A549 (cell line): ENCODE measurements around the gene C2orf42. TPM values are rescaled to one million over a fixed set of nuclear protein-coding genes. Genes with fewer than 3 reads are reported as not detected.
"Not testable (repeated sequence)": the region's sequence is repeated elsewhere in the genome, so short reads cannot be mapped to it uniquely, and the experiment has no call there.

Experiments used
- ATAC-seq, 2 experiments: fragments of 200-7000 bp in 1 of 2; fragments of >200 bp in 1 of 2; cut with Nextera tagmentation in 1 of 2; cut with Tn5 transposase in 1 of 2; 3 replicates each; pipeline versions ENCODE4 v1.8.0 to v1.9.1; 2018 to 2020; ENCODE audit warnings: mild to moderate bottlenecking in 1 of 2, moderate library complexity in 1 of 2
- CTCF ChIA-PET: fragments of 300-600 bp; sonication (Branson Sonifier 250); formaldehyde crosslinking; extraction: SDS; loops from one replicate; lab custom pipeline; 2021; ENCODE audit warnings: antibody characterized with exemption, inconsistent platforms; lab: Yijun Ruan, JAX
- POLR2A ChIA-PET: fragments of 350-600 bp; formaldehyde crosslinking; extraction: SDS; loops from one replicate; lab custom pipeline; 2021; ENCODE audit warnings: antibody characterized with exemption, inconsistent platforms; lab: Yijun Ruan, JAX
- DNase-seq, 2 experiments: peaks; one replicate each; pipeline versions ENCODE4 v3.0.0 to v3.0.0-alpha.2; 2011 to 2016; ENCODE audit warnings: low read depth in 1 of 2, low spot score in 1 of 2
- FAIRE-seq: peaks from 2 replicates; lab custom pipeline; 2011; peaks lifted over from hg19 to GRCh38; lab: Jason Lieb, UNC
- H3K27ac ChIP-seq, 2 experiments: fragments of >200 bp; sonication (Bioruptor Twin); formaldehyde crosslinking; 3 replicates each; pipeline ENCODE4 v1.5.1; 2016 to 2017
- H3K4me1 ChIP-seq: fragments of >200 bp; sonication (Bioruptor Twin); formaldehyde crosslinking; 3 replicates; pipeline ENCODE4 v1.6.1; 2016
- H3K4me2 ChIP-seq: fragments of >200 bp; sonication (Bioruptor Twin); formaldehyde crosslinking; 3 replicates; pipeline ENCODE4 v1.6.1; 2016
- H3K4me3 ChIP-seq: fragments of >200 bp; sonication (Bioruptor Twin); formaldehyde crosslinking; 3 replicates; pipeline ENCODE4 v1.5.1; 2016
- H3K9me3 ChIP-seq: fragments of >200 bp; sonication (Bioruptor Twin); formaldehyde crosslinking; 3 replicates; pipeline ENCODE4 v1.6.1; 2016
- CEBPB ChIP-seq, 2 experiments: fragments of >200 bp in 1 of 2; sonication (Bioruptor Twin) in 1 of 2; formaldehyde crosslinking in 1 of 2; IDR thresholded peaks; 2 replicates each; pipeline ENCODE4 v1.6.1; 2012 to 2016
- CHD2 ChIP-seq: fragments of 150-350 bp; IDR thresholded peaks from 2 replicates; pipeline ENCODE4 v1.6.1; 2014; ENCODE audit warnings: low read length; ENCODE audit not compliant: partially characterized antibody
- E2F6 ChIP-seq: IDR thresholded peaks from 2 replicates; pipeline ENCODE4 v1.6.1; 2012; ENCODE audit warnings: low read depth, borderline replicate concordance
- EHMT2 ChIP-seq: fragments of 200-600 bp; sonication (generic); IDR thresholded peaks from 2 replicates; pipeline ENCODE4 v1.6.1; 2016; ENCODE audit warnings: antibody characterized with exemption, low read depth, mild to moderate bottlenecking, moderate library complexity
- FOSL2 ChIP-seq, 2 experiments: fragments of 450-650 bp in 1 of 2; fragments of >200 bp in 1 of 2; sonication (Bioruptor Twin) in 1 of 2; formaldehyde crosslinking; IDR thresholded peaks; 2 replicates each; pipeline versions ENCODE4 v1.5.0 to v1.6.1; 2016 to 2020; ENCODE audit warnings: mild to moderate bottlenecking in 1 of 2, moderate library complexity in 1 of 2
- HOXB5 ChIP-seq: fragments of 250-450 bp; sonication (Bioruptor Pico); IDR thresholded peaks from 2 replicates; pipeline ENCODE4 v1.5.0; 2020; ENCODE audit warnings: mild to moderate bottlenecking, moderate library complexity
- MAFK ChIP-seq: fragments of 450-650 bp; IDR thresholded peaks from 2 replicates; pipeline ENCODE4 v1.6.1; 2014; ENCODE audit not compliant: partially characterized antibody
- NR3C1 ChIP-seq: fragments of >200 bp; sonication (Bioruptor Twin); formaldehyde crosslinking; IDR thresholded peaks from 3 replicates; pipeline ENCODE4 v1.6.1; 2017
- PHF8 ChIP-seq: fragments of 200-600 bp; sonication (generic); IDR thresholded peaks from 2 replicates; pipeline ENCODE4 v1.6.1; 2016; ENCODE audit warnings: low read depth, mild to moderate bottlenecking, antibody characterized with exemption, moderate library complexity, borderline replicate concordance
- POLR2A ChIP-seq: IDR thresholded peaks from 2 replicates; pipeline ENCODE4 v1.6.1; 2012; ENCODE audit warnings: mild to moderate bottlenecking, low read length
- RAD21 ChIP-seq, 2 experiments: fragments of >200 bp in 1 of 2; sonication (Bioruptor Twin) in 1 of 2; formaldehyde crosslinking in 1 of 2; IDR thresholded peaks in 1 of 2; conservative IDR thresholded peaks in 1 of 2; 2 replicates in 1 of 2; 3 replicates in 1 of 2; pipeline ENCODE4 v1.6.1; 2012 to 2018; ENCODE audit warnings: inconsistent platforms in 1 of 2
- RARB ChIP-seq: fragments of 250-450 bp; sonication (Bioruptor Pico); IDR thresholded peaks from 2 replicates; pipeline ENCODE4 v1.8.0; 2021; ENCODE audit warnings: mild to moderate bottlenecking, moderate library complexity
- RCOR1 ChIP-seq: fragments of 150-350 bp; IDR thresholded peaks from 2 replicates; pipeline ENCODE4 v1.6.1; 2014; ENCODE audit warnings: antibody characterized with exemption, low read length, low read depth
- SMC3 ChIP-seq: fragments of >200 bp; sonication (Bioruptor Twin); formaldehyde crosslinking; IDR thresholded peaks from 3 replicates; pipeline ENCODE4 v1.6.1; 2018; ENCODE audit warnings: inconsistent platforms
- SREBF2 ChIP-seq: fragments of 450-650 bp; IDR thresholded peaks from 2 replicates; pipeline ENCODE4 v1.6.1; 2014; ENCODE audit warnings: mild to moderate bottlenecking, moderate library complexity
- WGBS: methylation state at CpG from one replicate; pipeline ENCODE4 v1.1.6; 2017; ENCODE audit errors: missing lambda C conversion rate; 5-methylcytosine and 5-hydroxymethylcytosine counted together
- polyA plus RNA-seq, 4 experiments: library from polyadenylated mRNA; depleted of rRNA in 3 of 4; stranded (reverse); fragments of >200 nt; fragmentation: RNase III in 1 of 4; extraction: RNeasy Plus Mini Kit Qiagen cat#74134 plus additional on column Dnase treatment in 1 of 4; gene quantifications; 2 replicates in 3 of 4; 3 replicates in 1 of 4; pipeline ENCODE4 v1.2.3, GENCODE V29; 2011 to 2017

Gene C2orf42
- polyA plus RNA-seq, 2 of the 4 experiments (the other 2 are of a cell fraction), result 9.5 to 10.4 TPM

DNA sequence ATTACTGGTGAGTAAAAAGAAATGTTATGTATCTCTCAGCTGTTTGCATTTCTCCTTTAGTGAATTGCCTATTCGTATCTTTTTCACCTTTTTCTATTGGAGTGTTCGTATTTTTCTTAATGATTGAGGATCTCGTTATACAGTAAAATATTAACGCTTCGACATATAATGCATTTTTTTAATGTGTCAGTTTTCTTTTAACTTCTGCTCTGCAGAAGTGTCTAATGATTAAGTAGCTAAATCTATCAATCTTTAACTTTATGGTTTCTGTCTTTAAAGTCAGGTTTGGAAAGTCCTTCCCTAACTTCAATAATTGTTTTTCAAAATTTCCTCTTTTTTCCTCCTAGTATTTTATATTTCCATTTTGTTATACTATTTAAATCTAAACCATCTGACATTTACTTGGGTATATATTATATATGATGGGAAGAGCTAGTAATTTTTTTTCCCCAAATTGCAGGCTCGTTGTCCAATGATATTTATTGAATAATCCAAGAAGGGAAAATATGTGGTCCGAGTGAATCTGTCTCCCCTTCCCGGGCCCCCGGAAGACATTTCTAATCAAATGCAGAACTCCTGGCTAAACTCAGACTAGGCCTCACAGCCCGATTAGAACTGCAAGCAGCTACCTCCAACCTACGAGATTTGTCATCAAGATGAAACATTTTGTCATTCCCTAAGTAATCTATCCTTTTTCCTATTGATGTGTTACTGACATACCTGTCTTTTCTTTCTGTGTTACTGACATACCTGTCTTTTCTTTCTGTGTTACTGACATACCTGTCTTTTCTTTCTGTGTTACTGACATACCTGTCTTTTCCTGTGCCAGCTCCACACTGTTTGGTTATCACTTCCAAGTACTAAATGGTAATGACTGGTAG, 86.3 kb downstream of the C2orf42 start (continued):
- TF ChIP-seq CHD2, result no peak
- TF ChIP-seq NR3C1, result no peak
- TF ChIP-seq POLR2A, result no peak
- no peak for TF ChIP-seq SREBF2
- no peak for TF ChIP-seq HOXB5 (CRISPR knock-in tag)
- TF ChIP-seq MAFK, result no peak
- TF ChIP-seq E2F6, result no peak
- no peak for TF ChIP-seq RAD21 (conservative IDR thresholded peaks at IDR 0.05 in 1 of 2, IDR thresholded peaks at IDR 0.05 in 1 of 2)
- no peak for TF ChIP-seq CEBPB (IDR thresholded peaks at IDR 0.05)
- no peak for TF ChIP-seq SMC3

- Histone ChIP-seq H3K4me2 (peak overlapping the region; percentile 43), H3K4me1 (peaks cover 26% of the 10 kb centered on the region), H3K4me3 (no peak overlapping the region), H3K9me3 (no peaks in the 10 kb centered on the region), H3K27ac (peak overlapping the region; percentile 3 to 29; a peak in 2 of 6 replicates)
- ChIA-PET POLR2A (interaction anchor here (0.5 to 1.9 kb wide), 5 partner anchors 12 to 88 kb away, joined by 3 to 13 read pairs (median 3); partner anchors contain the start of gene C2orf42), CTCF (interaction anchor here (0.6 to 1.2 kb wide), 2 partner anchors 25 to 104 kb away, joined by 3 read pairs; no protein-coding TSS in a partner anchor)
- WGBS, result 94% methylated on average over 5 of the region's 5 CpGs
- no peak for DNase-seq
- TF ChIP-seq EHMT2 (no peak), RAD21 (conservative IDR thresholded peaks at IDR 0.05 in 1 of 2, IDR thresholded peaks at IDR 0.05 in 1 of 2) (no peak), RARB (no peak)
- FAIRE-seq, result no peak
- ATAC-seq, result no peak
Measured at GRCh38 chr2:70103531-70104061, 87.2 kb downstream of the C2orf42 start.

DNA sequence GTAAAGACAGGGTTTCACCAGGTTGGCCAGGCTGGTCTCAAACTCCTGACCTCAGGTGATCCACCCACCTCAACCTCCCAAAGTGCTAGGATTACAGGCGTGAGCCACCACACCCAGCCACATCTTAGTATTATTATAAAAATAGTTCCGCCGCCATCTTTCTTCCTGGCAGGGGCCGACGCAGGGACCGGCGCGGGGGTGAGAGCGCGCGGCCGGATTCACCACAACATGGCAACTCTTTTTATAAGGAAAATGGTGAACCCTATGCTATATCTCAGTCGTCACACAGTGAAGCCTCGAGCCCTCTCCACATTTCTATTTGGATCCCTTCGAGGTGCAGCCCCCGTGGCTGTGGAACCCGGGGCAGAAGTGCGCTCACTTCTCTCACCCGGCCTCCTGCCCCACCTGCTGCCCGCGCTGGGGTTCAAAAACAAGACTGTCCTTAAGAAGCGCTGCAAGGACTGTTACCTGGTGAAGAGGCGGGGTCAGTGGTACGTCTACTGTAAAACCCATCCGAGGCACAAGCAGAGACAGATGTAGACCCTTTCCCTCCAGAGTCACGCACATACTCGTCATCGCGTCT, 88.4 kb downstream of the C2orf42 start:
- not testable (repeated sequence) for H3K4me2 ChIP-seq, H3K4me3 ChIP-seq, H3K27ac ChIP-seq, H3K9me3 ChIP-seq, FAIRE-seq, ATAC-seq, DNase-seq
- WGBS, result 95% methylated on average over 29 of the region's 29 CpGs
- CTCF ChIA-PET, result interaction anchor here (1.9 kb wide), 1 partner anchor 13 kb away, joined by 6 read pairs; no protein-coding TSS in a partner anchor
- H3K4me1 ChIP-seq, result peaks cover 22% of the 10 kb centered on the region
- POLR2A ChIA-PET, result interaction anchor here (0.7 kb wide), 1 partner anchor 10 kb away, joined by 4 read pairs; no protein-coding TSS in a partner anchor

DNA sequence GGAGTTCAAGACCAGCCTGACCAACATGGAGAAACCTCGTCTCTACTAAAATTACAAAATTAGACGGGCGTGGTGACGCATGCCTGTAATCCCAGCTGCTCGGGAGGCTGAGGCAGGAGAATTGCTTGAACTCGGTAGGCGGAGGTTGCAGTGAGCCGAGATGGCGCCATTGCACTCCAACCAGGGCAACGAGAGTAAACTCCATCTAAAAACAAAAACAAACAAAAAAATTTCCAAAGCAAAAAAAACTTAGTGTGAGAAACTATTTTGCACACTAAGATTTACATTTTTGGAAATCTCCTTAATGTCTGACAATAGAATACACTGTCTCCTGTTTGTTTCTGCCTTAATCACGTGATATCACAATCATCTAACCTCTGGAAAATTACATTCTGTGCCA, 89.1 kb downstream of the C2orf42 start:
- H3K27ac ChIP-seq, H3K4me3 ChIP-seq, FAIRE-seq, H3K4me2 ChIP-seq, DNase-seq, H3K9me3 ChIP-seq, ATAC-seq: not testable (repeated sequence)
- H3K4me1 ChIP-seq, result peaks cover 22% of the 10 kb centered on the region
- 88% methylated on average over 11 of the region's 11 CpGs for WGBS
- CTCF ChIA-PET, result interaction anchor here (0.6 to 1.9 kb wide), 2 partner anchors 13 to 58 kb away, joined by 3 to 6 read pairs; no protein-coding TSS in a partner anchor
- POLR2A ChIA-PET, result interaction anchor here (0.7 kb wide), 1 partner anchor 9 kb away, joined by 4 read pairs; no protein-coding TSS in a partner anchor

DNA sequence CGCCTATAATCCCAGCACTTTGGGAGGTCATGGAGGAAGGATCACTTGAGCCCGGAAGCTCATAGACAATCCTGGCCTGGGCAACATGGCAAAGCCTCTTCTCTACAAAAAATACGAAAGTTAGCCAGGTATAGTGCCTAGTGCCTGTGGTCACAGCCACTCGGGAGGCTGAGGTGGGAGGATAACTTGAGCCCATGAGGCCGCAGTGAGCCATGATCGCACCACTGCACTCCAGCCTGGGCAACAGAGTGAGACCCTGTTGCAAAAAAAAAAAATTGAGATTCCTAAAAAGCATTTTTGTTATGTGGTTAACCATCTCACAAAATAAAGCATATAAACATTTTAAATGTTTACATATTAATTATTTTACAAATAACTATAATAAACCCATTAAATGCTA, 89.6 kb downstream of the C2orf42 start:
- ATAC-seq (no peak), DNase-seq (no peak), FAIRE-seq (no peak)
- Histone ChIP-seq H3K4me3 (no peak overlapping the region), H3K4me2 (no peak overlapping the region), H3K4me1 (peaks cover 22% of the 10 kb centered on the region), H3K9me3 (no peaks in the 10 kb centered on the region), H3K27ac (no peak overlapping the region)
- TF ChIP-seq PHF8, result no peak
- TF ChIP-seq RCOR1, result no peak
- TF ChIP-seq E2F6, result no peak
- TF ChIP-seq FOSL2 (IDR thresholded peaks at IDR 0.05), result no peak
- no peak for TF ChIP-seq FOSL2 (CRISPR knock-in tag; IDR thresholded peaks at IDR 0.05)
- POLR2A ChIA-PET, result interaction anchor here (1.0 to 1.1 kb wide), 2 partner anchors 13 to 23 kb away, joined by 4 to 6 read pairs; no protein-coding TSS in a partner anchor
- CTCF ChIA-PET, result interaction anchor here (0.6 to 1.9 kb wide), 3 partner anchors 9 to 59 kb away, joined by 3 to 6 read pairs (median 3); no protein-coding TSS in a partner anchor
- 99% methylated on average over 6 of the region's 6 CpGs for WGBS
